DOHH2 (cell line): Measurements from ENCODE around the gene GGPS1.
"Not testable (repeated sequence)": the region's sequence is repeated elsewhere in the genome, so short reads cannot be mapped to it uniquely, and the experiment has no call there.

ENCODE experiments used
- H3F3A ChIP-seq: fragments of 200-600 bp; sonication (generic), shearing (Covaris generic); 2 replicates; pipeline ENCODE4 v1.6.0; 2016; ENCODE audit warnings: antibody characterized with exemption, mild to moderate bottlenecking; ENCODE audit not compliant: control insufficient read depth, insufficient read depth
- H3K27ac ChIP-seq: fragments of 200-600 bp; sonication (generic); 2 replicates; pipeline ENCODE4 v1.5.1; 2014; ENCODE audit warnings: low read depth, mild to moderate bottlenecking, low read length, moderate library complexity
- H3K27me3 ChIP-seq: fragments of 200-600 bp; sonication (generic); 2 replicates; pipeline ENCODE4 v1.6.1; 2014; ENCODE audit warnings: mild to moderate bottlenecking, low read length, mixed read lengths; ENCODE audit not compliant: control insufficient read depth
- H3K36me3 ChIP-seq: fragments of 200-600 bp; sonication (generic); 2 replicates; pipeline ENCODE4 v1.6.1; 2014; ENCODE audit warnings: mild to moderate bottlenecking, low read length, moderate library complexity, mixed read lengths; ENCODE audit not compliant: control insufficient read depth
- H3K4me1 ChIP-seq: fragments of 200-600 bp; sonication (generic); 2 replicates; pipeline ENCODE4 v1.6.1; 2014; ENCODE audit warnings: mild to moderate bottlenecking, low read length, mixed read lengths; ENCODE audit not compliant: control insufficient read depth
- H3K4me2 ChIP-seq: fragments of 200-600 bp; sonication (generic); 2 replicates; pipeline ENCODE4 v1.6.0; 2014; ENCODE audit warnings: mild to moderate bottlenecking, low read length, moderate library complexity
- H3K4me3 ChIP-seq: fragments of 200-600 bp; sonication (generic); 2 replicates; pipeline ENCODE4 v1.5.1; 2014; ENCODE audit warnings: mild to moderate bottlenecking, low read length, mixed read lengths
- H3K79me2 ChIP-seq: fragments of 200-600 bp; sonication (generic); 2 replicates; pipeline ENCODE4 v1.6.1; 2014; ENCODE audit warnings: mild to moderate bottlenecking, low read length, mixed read lengths; ENCODE audit not compliant: control insufficient read depth
- H3K9me2 ChIP-seq: fragments of 200-600 bp; sonication (generic); replicated peaks from 2 replicates; pipeline ENCODE4 v1.6.1; 2014; ENCODE audit warnings: mild to moderate bottlenecking, low read length, mixed read lengths; ENCODE audit not compliant: control insufficient read depth
- H3K9me3 ChIP-seq: fragments of 200-600 bp; sonication (generic); 2 replicates; pipeline ENCODE4 v1.6.1; 2014; ENCODE audit warnings: antibody characterized with exemption, low read length, mixed read lengths; ENCODE audit not compliant: control insufficient read depth, insufficient read depth
- H4K20me1 ChIP-seq: fragments of 200-600 bp; sonication (generic); 2 replicates; pipeline ENCODE4 v1.6.0; 2014; ENCODE audit warnings: low read depth, mild to moderate bottlenecking, antibody characterized with exemption, low read length, moderate library complexity; ENCODE audit not compliant: control insufficient read depth, insufficient read depth
- CTCF ChIP-seq: fragments of 200-600 bp; sonication (generic); IDR thresholded peaks from one replicate; pipeline ENCODE4 v1.5.1; 2014; ENCODE audit warnings: antibody characterized with exemption, mild to moderate bottlenecking, low read depth, low read length; ENCODE audit not compliant: poor library complexity, severe bottlenecking
- EZH2phosphoT487 ChIP-seq: fragments of 200-600 bp; sonication (generic); IDR thresholded peaks from 2 replicates; pipeline ENCODE4 v1.6.1; 2017; ENCODE audit warnings: borderline replicate concordance, mild to moderate bottlenecking, antibody characterized with exemption, low read length, moderate library complexity, mixed read lengths

Gene GGPS1

GRCh38 chr1:235375919-235376605 is 47.7 kb downstream of the GGPS1 start:
- H3K4me2 ChIP-seq = no peak overlapping the region
- H4K20me1 ChIP-seq = no peaks in the 10 kb centered on the region
- no peaks in the 10 kb centered on the region for H3K27me3 ChIP-seq
- no peaks in the 10 kb centered on the region for H3F3A ChIP-seq
- no peaks in the 10 kb centered on the region for H3K9me2 ChIP-seq
- no peaks in the 10 kb centered on the region for H3K4me1 ChIP-seq
- no peaks in the 10 kb centered on the region for H3K9me3 ChIP-seq
- H3K36me3 ChIP-seq = peaks cover 8% of the 10 kb centered on the region
- no peak overlapping the region for H3K27ac ChIP-seq
- no peak overlapping the region for H3K4me3 ChIP-seq
- TF ChIP-seq EZH2phosphoT487 = no peak
- TF ChIP-seq CTCF = no peak
- H3K79me2 ChIP-seq = peaks cover 12% of the 10 kb centered on the region

GRCh38 chr1:235378134-235378735 is 49.9 kb downstream of the GGPS1 start:
- not testable (repeated sequence) for H3K27ac ChIP-seq, H3K4me3 ChIP-seq, H3F3A ChIP-seq, H3K79me2 ChIP-seq, H3K4me2 ChIP-seq, H3K9me2 ChIP-seq, H4K20me1 ChIP-seq, H3K27me3 ChIP-seq, H3K9me3 ChIP-seq, H3K4me1 ChIP-seq
- H3K36me3 ChIP-seq = peaks cover 11% of the 10 kb centered on the region

GRCh38 chr1:235381955-235382739 is 53.8 kb downstream of the GGPS1 start:
- not testable (repeated sequence) for H3K4me2 ChIP-seq, H3K79me2 ChIP-seq, H3K4me3 ChIP-seq, H3K9me3 ChIP-seq, H3K9me2 ChIP-seq, H4K20me1 ChIP-seq, H3F3A ChIP-seq, H3K4me1 ChIP-seq, H3K27me3 ChIP-seq, H3K27ac ChIP-seq
- peaks cover 11% of the 10 kb centered on the region for H3K36me3 ChIP-seq

GRCh38 chr1:235385633-235386032 is 57.3 kb downstream of the GGPS1 start:
- not testable (repeated sequence) for H3K4me1 ChIP-seq, H4K20me1 ChIP-seq, H3K9me2 ChIP-seq, H3K9me3 ChIP-seq, H3K27me3 ChIP-seq, H3F3A ChIP-seq, H3K27ac ChIP-seq, H3K4me3 ChIP-seq, H3K4me2 ChIP-seq, H3K36me3 ChIP-seq
- H3K79me2 ChIP-seq = peaks cover 12% of the 10 kb centered on the region
